H9 (cell line): ENCODE data around the gene EPHA8. TPM values are rescaled to one million over a fixed set of nuclear protein-coding genes. Genes with fewer than 3 reads are reported as not detected.

Experiments used
- DNase-seq: peaks from one replicate; pipeline ENCODE4 v3.0.0-alpha.2; 2017
- H2AFZ ChIP-seq: one replicate; pipeline ENCODE4 v1.6.1; 2013; ENCODE audit warnings: mild to moderate bottlenecking, low read length, control low read depth, moderate library complexity
- H2AK5ac ChIP-seq: 2 replicates; pipeline ENCODE4 v1.6.1; 2013; ENCODE audit warnings: low read length, control low read depth, mixed read lengths; ENCODE audit not compliant: insufficient read length
- H2BK120ac ChIP-seq: one replicate; pipeline ENCODE4 v1.6.1; 2013; ENCODE audit warnings: low read depth, mild to moderate bottlenecking, low read length, control low read depth, inconsistent platforms; ENCODE audit not compliant: poor library complexity, severe bottlenecking
- H2BK12ac ChIP-seq: 2 replicates; pipeline ENCODE4 v1.6.1; 2013; ENCODE audit warnings: low read length, control low read depth, mixed read lengths, low read depth; ENCODE audit not compliant: insufficient read length
- H2BK15ac ChIP-seq: 2 replicates; pipeline ENCODE4 v1.6.1; 2013; ENCODE audit warnings: low read depth, low read length, control low read depth
- H2BK20ac ChIP-seq: one replicate; pipeline ENCODE4 v1.6.1; 2013; ENCODE audit warnings: low read depth, mild to moderate bottlenecking, low read length, control low read depth, inconsistent platforms; ENCODE audit not compliant: poor library complexity, severe bottlenecking
- H2BK5ac ChIP-seq: 2 replicates; pipeline ENCODE4 v1.6.1; 2013; ENCODE audit warnings: low read length, control low read depth, mixed read lengths; ENCODE audit not compliant: insufficient read length
- H3K14ac ChIP-seq: 2 replicates; pipeline ENCODE4 v1.6.1; 2013; ENCODE audit warnings: low read length, control low read depth; ENCODE audit not compliant: insufficient read depth
- H3K18ac ChIP-seq: 2 replicates; pipeline ENCODE4 v1.6.1; 2013; ENCODE audit warnings: low read depth, mild to moderate bottlenecking, mixed read lengths, low read length, control low read depth; ENCODE audit not compliant: insufficient read length
- H3K23ac ChIP-seq: 2 replicates; pipeline ENCODE4 v1.6.1; 2013; ENCODE audit warnings: low read length, control low read depth, mixed read lengths, low read depth; ENCODE audit not compliant: insufficient read length
- H3K23me2 ChIP-seq: 2 replicates; pipeline ENCODE4 v1.6.1; 2013; ENCODE audit warnings: low read depth, mild to moderate bottlenecking, mixed read lengths, low read length, control low read depth; ENCODE audit not compliant: insufficient read length, poor library complexity, severe bottlenecking
- H3K27ac ChIP-seq: 2 replicates; pipeline ENCODE4 v1.5.1; 2013; ENCODE audit warnings: low read length, control low read depth, mixed read lengths, low read depth; ENCODE audit not compliant: insufficient read length
- H3K27me3 ChIP-seq: 2 replicates; pipeline ENCODE4 v1.6.1; 2013; ENCODE audit warnings: low read length, control low read depth, inconsistent platforms; ENCODE audit not compliant: insufficient read depth
- H3K4ac ChIP-seq: 2 replicates; pipeline ENCODE4 v1.6.1; 2013; ENCODE audit warnings: low read depth, mild to moderate bottlenecking, control low read depth, inconsistent platforms, low read length, moderate library complexity
- H3K4me1 ChIP-seq: 2 replicates; pipeline ENCODE4 v1.6.1; 2013; ENCODE audit warnings: low read length, control low read depth, inconsistent platforms; ENCODE audit not compliant: insufficient read depth
- H3K4me2 ChIP-seq: 2 replicates; pipeline ENCODE4 v1.6.1; 2013; ENCODE audit warnings: low read length, control low read depth, mixed read lengths; ENCODE audit not compliant: insufficient read length, insufficient read depth
- H3K56ac ChIP-seq: 2 replicates; pipeline ENCODE4 v1.6.1; 2013; ENCODE audit warnings: low read depth, mild to moderate bottlenecking, mixed read lengths, low read length, control low read depth; ENCODE audit not compliant: insufficient read length
- H3K79me1 ChIP-seq: 2 replicates; pipeline ENCODE4 v1.6.1; 2013; ENCODE audit warnings: low read depth, mild to moderate bottlenecking, moderate library complexity, low read length, control low read depth, inconsistent platforms; ENCODE audit not compliant: insufficient read depth, poor library complexity, severe bottlenecking
- H3K79me2 ChIP-seq: 2 replicates; pipeline ENCODE4 v1.6.1; 2013; ENCODE audit warnings: low read length, control low read depth, inconsistent platforms; ENCODE audit not compliant: insufficient read depth
- H3K9ac ChIP-seq: 2 replicates; pipeline ENCODE4 v1.6.1; 2013; ENCODE audit warnings: low read length, control low read depth, mixed read lengths; ENCODE audit not compliant: insufficient read length; ENCODE audit errors: extremely low read depth
- H3K9me3 ChIP-seq: one replicate; pipeline ENCODE4 v1.6.1; 2013; ENCODE audit warnings: low read depth, low read length, inconsistent platforms; ENCODE audit not compliant: control insufficient read depth
- H3T11ph ChIP-seq: one replicate; pipeline ENCODE4 v1.6.1; 2013; ENCODE audit warnings: mild to moderate bottlenecking, low read length, control low read depth, inconsistent platforms
- H4K20me1 ChIP-seq: one replicate; pipeline ENCODE4 v1.6.1; 2013; ENCODE audit not compliant: control insufficient read depth, insufficient read length, insufficient read depth
- H4K5ac ChIP-seq: 2 replicates; pipeline ENCODE4 v1.6.1; 2013; ENCODE audit warnings: low read depth, mild to moderate bottlenecking, mixed read lengths, low read length, control low read depth; ENCODE audit not compliant: insufficient read length
- H4K8ac ChIP-seq: replicated peaks from 2 replicates; pipeline ENCODE4 v1.6.1; 2013; ENCODE audit warnings: low read length, control low read depth, mixed read lengths, low read depth; ENCODE audit not compliant: insufficient read length
- H4K91ac ChIP-seq: 2 replicates; pipeline ENCODE4 v1.6.1; 2013; ENCODE audit warnings: low read depth, mild to moderate bottlenecking, moderate library complexity, mixed read lengths, low read length, control low read depth; ENCODE audit not compliant: insufficient read length
- H3K27ac Mint-ChIP-seq, 3 experiments: 2 replicates in 2 of 3; 3 replicates in 1 of 3; pipeline ENCODE4 v1.8.0; 2020 to 2021; ENCODE audit warnings: mixed read lengths in 3 of 3, mild to moderate bottlenecking in 1 of 3, moderate library complexity in 1 of 3
- H3K27me3 Mint-ChIP-seq: 2 replicates; pipeline ENCODE4 v1.8.0; 2021; ENCODE audit warnings: low read depth, mild to moderate bottlenecking, moderate library complexity, mixed read lengths
- H3K36me3 Mint-ChIP-seq, 3 experiments: 2 replicates in 2 of 3; 3 replicates in 1 of 3; pipeline ENCODE4 v1.8.0; 2020 to 2021; ENCODE audit warnings: low read depth in 3 of 3, mixed read lengths in 3 of 3; ENCODE audit not compliant: insufficient read depth in 1 of 3
- H3K4me1 Mint-ChIP-seq, 2 experiments: 2 replicates each; pipeline ENCODE4 v1.8.0; 2020; ENCODE audit warnings: mixed read lengths in 2 of 2
- H3K4me3 Mint-ChIP-seq, 2 experiments: 2 replicates in 1 of 2; 3 replicates in 1 of 2; pipeline ENCODE4 v1.8.0; 2020 to 2021; ENCODE audit warnings: mild to moderate bottlenecking in 2 of 2, mixed read lengths in 2 of 2, moderate library complexity in 1 of 2
- H3K9me3 Mint-ChIP-seq, 2 experiments: 2 replicates in 1 of 2; 3 replicates in 1 of 2; pipeline ENCODE4 v1.8.0; 2020; ENCODE audit warnings: mild to moderate bottlenecking in 2 of 2, mixed read lengths in 2 of 2, moderate library complexity in 1 of 2
- WGBS: extraction: QIAGEN DNeasy Blood & Tissue Kit; methylation state at CpG from one replicate; pipeline ENCODE4 v1.1.7; 2013; ENCODE audit warnings: missing lambda C conversion rate, low lambda C conversion rate, mixed read lengths; ENCODE audit not compliant: insufficient read length; ENCODE audit errors: extremely low coverage; 5-methylcytosine and 5-hydroxymethylcytosine counted together
- total RNA-seq: library from RNA; stranded (reverse); gene quantifications from 2 replicates; pipeline ENCODE4 v1.2.1, GENCODE V29; 2021
- TF ChIP-seq, protein P1 (sequence below): fragments of 200-600 bp; sonication (generic); conservative IDR thresholded peaks from 3 replicates; pipeline ENCODE4 v1.8.0; 2021; ENCODE audit warnings: antibody characterized with exemption, mild to moderate bottlenecking

The EPHA8 gene
- total RNA-seq, 1 experiment from 2014 or later = 3.4 TPM

DNA sequence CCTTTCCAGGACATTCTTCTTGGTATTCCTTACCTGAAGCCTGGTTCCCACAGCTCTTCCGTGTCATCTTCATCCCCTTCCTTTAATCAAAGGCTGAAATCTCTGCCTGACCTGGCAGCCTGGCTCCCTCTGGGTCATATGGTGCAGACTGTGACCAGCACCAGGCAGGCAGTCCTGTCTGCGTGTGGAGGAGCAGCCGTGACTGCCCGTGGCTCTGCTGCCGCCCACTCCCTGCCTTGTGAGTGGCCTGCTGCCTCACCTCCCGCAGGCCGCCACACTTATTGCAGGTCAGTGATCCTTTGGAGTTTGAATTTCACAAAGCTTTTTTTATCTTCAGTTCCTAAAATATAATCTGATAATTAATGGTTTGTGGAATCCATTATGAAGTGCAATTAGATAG lies 36.2 kb upstream of the EPHA8 start:
- Histone ChIP-seq H3K18ac (no peak overlapping the region), H2AFZ (no peak overlapping the region)
- peak; percentile 26 for DNase-seq

More for the DNA sequence above, 36.2 kb upstream of the EPHA8 start:
- Mint-ChIP-seq H3K9me3 (no peaks in the 10 kb centered on the region), H3K4me3 (no peak overlapping the region), H3K36me3 (peaks cover 3 to 43% (median 11%) of the 10 kb centered on the region in 3 experiments), H3K27me3 (no peaks in the 10 kb centered on the region), H3K27ac (no peak overlapping the region; a peak in 2 of 7 replicates), H3K4me1 (peaks cover 0 to 3% of the 10 kb centered on the region in 2 experiments; a peak in 1 of 4 replicates)
- H2BK120ac ChIP-seq = no peak overlapping the region
- no peak overlapping the region for H2BK5ac ChIP-seq
- no peaks in the 10 kb centered on the region for H3K79me1 ChIP-seq
- no peaks in the 10 kb centered on the region for H3K27me3 ChIP-seq
- no peak overlapping the region for H4K8ac ChIP-seq
- no peaks in the 10 kb centered on the region for H3K23me2 ChIP-seq
- H3K23ac ChIP-seq = no peak overlapping the region
- H3K4me2 ChIP-seq = no peak overlapping the region
- no peak overlapping the region for H2BK20ac ChIP-seq
- no peaks in the 10 kb centered on the region for H3K4me1 ChIP-seq
- H2BK15ac ChIP-seq = no peak overlapping the region
- H4K20me1 ChIP-seq = no peaks in the 10 kb centered on the region
- H2BK12ac ChIP-seq = no peak overlapping the region
- H2AK5ac ChIP-seq = no peak overlapping the region
- H3K27ac ChIP-seq = no peak overlapping the region
- no peaks in the 10 kb centered on the region for H3K79me2 ChIP-seq
- no peak overlapping the region for H3K56ac ChIP-seq
- H3K9ac ChIP-seq = no peak overlapping the region
- TF ChIP-seq, protein P1, sequence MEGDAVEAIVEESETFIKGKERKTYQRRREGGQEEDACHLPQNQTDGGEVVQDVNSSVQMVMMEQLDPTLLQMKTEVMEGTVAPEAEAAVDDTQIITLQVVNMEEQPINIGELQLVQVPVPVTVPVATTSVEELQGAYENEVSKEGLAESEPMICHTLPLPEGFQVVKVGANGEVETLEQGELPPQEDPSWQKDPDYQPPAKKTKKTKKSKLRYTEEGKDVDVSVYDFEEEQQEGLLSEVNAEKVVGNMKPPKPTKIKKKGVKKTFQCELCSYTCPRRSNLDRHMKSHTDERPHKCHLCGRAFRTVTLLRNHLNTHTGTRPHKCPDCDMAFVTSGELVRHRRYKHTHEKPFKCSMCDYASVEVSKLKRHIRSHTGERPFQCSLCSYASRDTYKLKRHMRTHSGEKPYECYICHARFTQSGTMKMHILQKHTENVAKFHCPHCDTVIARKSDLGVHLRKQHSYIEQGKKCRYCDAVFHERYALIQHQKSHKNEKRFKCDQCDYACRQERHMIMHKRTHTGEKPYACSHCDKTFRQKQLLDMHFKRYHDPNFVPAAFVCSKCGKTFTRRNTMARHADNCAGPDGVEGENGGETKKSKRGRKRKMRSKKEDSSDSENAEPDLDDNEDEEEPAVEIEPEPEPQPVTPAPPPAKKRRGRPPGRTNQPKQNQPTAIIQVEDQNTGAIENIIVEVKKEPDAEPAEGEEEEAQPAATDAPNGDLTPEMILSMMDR = no peak; the same call in 1 of the 3 replicates
- no peak overlapping the region for H4K5ac ChIP-seq
- H3T11ph ChIP-seq = no peak overlapping the region
- H3K9me3 ChIP-seq = no peaks in the 10 kb centered on the region
- H3K4ac ChIP-seq = no peak overlapping the region
- no CpG with 5 or more reads among the region's 7 CpGs for WGBS
- H3K14ac ChIP-seq = no peak overlapping the region
- H4K91ac ChIP-seq = no peak overlapping the region
